Stimulated activated CD4-positive, alpha-beta T cell treated with anti-CD3 and anti-CD28 coated beads, Interleukin-12 subunit alpha, Interleukin-12 subunit beta, amount 100 ng/mL, for 4 hours (primary cell): ENCODE data around the gene PRR23A.

Experiments
- DNase-seq: peaks from one replicate; pipeline ENCODE4 v3.0.0-alpha.2; 2020

PRR23A gene

GRCh38 chr3:138971766-138972320 lies 34.2 kb downstream of the PRR23A start:
- no peak for DNase-seq

DNA sequence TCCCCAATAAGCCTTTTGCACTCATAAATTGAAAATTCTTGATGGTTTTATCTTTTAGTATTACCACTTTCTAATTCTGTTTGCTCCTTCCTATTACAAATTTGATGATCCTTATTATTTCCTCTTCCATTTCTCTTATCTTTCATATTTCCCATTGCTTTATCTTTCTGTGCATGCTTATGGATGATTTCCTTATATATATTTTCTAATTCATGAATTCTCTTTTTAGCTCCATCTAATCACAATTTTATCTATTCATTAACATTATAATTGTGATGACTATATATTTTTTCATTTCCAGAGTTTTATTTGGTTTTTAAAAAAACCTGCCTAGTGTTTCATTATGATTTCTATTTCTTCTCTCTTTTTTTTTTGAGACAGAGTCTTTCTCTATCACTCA lies 41.1 kb downstream of the PRR23A start:
- DNase-seq: no peak

GRCh38 chr3:138964264-138964663 lies 41.8 kb downstream of the PRR23A start:
- DNase-seq: no peak

DNA sequence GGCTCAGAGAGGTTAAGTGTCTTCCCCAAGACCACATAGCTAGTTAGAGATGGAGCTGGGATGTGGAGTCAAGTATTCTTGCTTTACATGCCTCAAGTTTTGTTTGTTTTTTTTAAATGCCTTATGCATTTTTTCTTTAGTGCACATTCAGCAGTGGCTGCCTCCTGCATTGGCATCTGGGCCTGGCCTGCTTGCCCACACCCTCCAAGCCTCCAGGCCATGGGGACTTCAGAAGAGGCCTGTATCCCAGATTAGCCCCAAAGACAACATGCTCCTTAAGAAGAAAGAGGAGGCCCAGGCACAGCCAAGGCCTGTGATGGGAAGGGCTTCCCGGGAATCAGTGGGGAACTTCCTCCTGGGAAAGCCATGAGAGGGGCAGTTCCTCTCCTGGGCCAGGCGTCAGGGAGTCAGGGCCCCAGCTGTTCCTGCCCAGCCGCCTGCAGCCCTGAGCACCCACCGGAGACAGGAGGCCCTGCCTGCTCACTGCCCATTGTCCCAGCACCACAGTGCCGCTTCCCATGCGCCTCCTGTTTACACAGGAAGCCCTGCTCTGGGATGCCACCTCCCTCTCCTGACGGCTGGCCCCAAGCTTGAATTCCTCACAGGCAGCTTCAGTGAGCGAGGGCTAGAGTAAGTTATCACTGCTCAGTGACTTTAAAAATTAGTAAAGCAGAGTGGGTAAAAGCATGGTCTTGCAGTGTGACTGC lies 43.1 kb downstream of the PRR23A start:
- DNase-seq: no peak

DNA sequence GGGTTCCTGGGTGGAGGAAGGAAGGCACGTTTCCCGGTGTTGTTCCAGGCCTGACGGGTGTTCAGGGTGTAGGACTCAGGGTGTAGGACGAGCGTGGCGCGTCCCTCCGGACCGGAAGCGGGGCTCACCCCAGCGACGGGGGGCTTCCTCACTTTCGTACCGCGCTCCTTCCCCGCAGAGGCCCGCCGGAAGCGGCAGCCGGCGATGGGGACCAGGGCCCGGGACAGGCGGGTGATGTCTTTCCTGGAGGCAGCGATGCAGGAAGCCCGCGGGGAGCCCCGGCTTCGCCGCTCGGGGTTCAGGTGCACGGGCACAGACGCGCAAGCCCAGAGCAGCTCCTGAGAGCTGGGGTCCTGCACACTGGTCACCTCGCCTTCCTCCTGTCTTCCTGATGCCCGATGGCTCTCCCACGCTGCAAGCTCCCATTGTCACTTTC lies 45.6 kb downstream of the PRR23A start:
- no peak for DNase-seq
